Measurements from ENCODE around the gene NFKB2. TPM values are rescaled to one million over a fixed set of nuclear protein-coding genes. Genes with fewer than 3 reads are reported as not detected.

Gene NFKB2
- total RNA-seq, 1 experiment from 2014 or later: 27.6 TPM

GRCh38 chr10:102432162-102432950 is 36.9 kb downstream of the NFKB2 start, which contains the start of gene CUEDC2 (continued):
- TF ChIP-seq FOXP4 (CRISPR knock-in tag; IDR thresholded peaks at IDR 0.05) (0 out of 2 replicates have a peak, but pooled peaks have one; percentile 48), MAX (CRISPR knock-in tag; IDR thresholded peaks at IDR 0.05) (peak; percentile 84), ZNF512 (CRISPR knock-in tag; IDR thresholded peaks at IDR 0.05; ENCODE audit: borderline replicate concordance) (0 out of 2 replicates have a peak, but pooled peaks have one; percentile 27), PREB (CRISPR knock-in tag; IDR thresholded peaks at IDR 0.05; ENCODE audit: borderline replicate concordance) (0 out of 2 replicates have a peak, but pooled peaks have one; percentile 42), TEAD1 (CRISPR knock-in tag; IDR thresholded peaks at IDR 0.05) (peak; percentile 78), NR3C1 (CRISPR knock-in tag; conservative IDR thresholded peaks at IDR 0.05; ENCODE audit: low read depth) (no peak), E2F5 (CRISPR knock-in tag; IDR thresholded peaks at IDR 0.05) (0 out of 2 replicates have a peak, but pooled peaks have one; percentile 48), JAZF1 (CRISPR knock-in tag; IDR thresholded peaks at IDR 0.05) (no peak), HMGXB4 (CRISPR knock-in tag; IDR thresholded peaks at IDR 0.05) (peak; percentile 92; the same call in 1 of the 2 replicates), ZNF423 (CRISPR knock-in tag; IDR thresholded peaks at IDR 0.05) (no peak), FOXP1 (CRISPR knock-in tag; IDR thresholded peaks at IDR 0.05; ENCODE audit: borderline replicate concordance) (peak; percentile 37), E2F1 (CRISPR knock-in tag; IDR thresholded peaks at IDR 0.05) (no peak), ELF4 (CRISPR knock-in tag; IDR thresholded peaks at IDR 0.05; ENCODE audit: low read depth) (no peak)

- Mint-ChIP-seq H3K27ac (no peak overlapping the region), H3K27me3 (ENCODE audit: low read depth) (peaks cover 57% of the 10 kb centered on the region), H3K4me1 (peaks cover 18% of the 10 kb centered on the region), H3K9me3 (no peaks in the 10 kb centered on the region), H3K36me3 (no peaks in the 10 kb centered on the region), H3K4me3 (peak overlapping the region; percentile 95)
- no peak for DNase-seq (ENCODE audit: low spot score)
- POLR2A ChIA-PET: interaction anchor here (1.1 kb wide), 1 partner anchor 29 kb away, joined by 3 read pairs; no protein-coding TSS in a partner anchor
- CTCF ChIA-PET: interaction anchor here (1.9 to 2.8 kb wide), 2 partner anchors 30 to 204 kb away, joined by 9 to 12 read pairs; no protein-coding TSS in a partner anchor
- ATAC-seq: no peak
- TF ChIP-seq JAZF1 (CRISPR knock-in tag; IDR thresholded peaks at IDR 0.05): no peak
- no peak for TF ChIP-seq AFF4 (CRISPR knock-in tag; IDR thresholded peaks at IDR 0.05; ENCODE audit: borderline replicate concordance)
- TF ChIP-seq HMGXB4 (CRISPR knock-in tag; IDR thresholded peaks at IDR 0.05): no peak
- TF ChIP-seq IRF1 (CRISPR knock-in tag; IDR thresholded peaks at IDR 0.05): no peak
- no peak for TF ChIP-seq GRHL2 (CRISPR knock-in tag; IDR thresholded peaks at IDR 0.05; ENCODE audit: insufficient replicate concordance, severe bottlenecking)
Observed at GRCh38 chr10:102433619-102434046, 38.1 kb downstream of the NFKB2 start.

Measured in WTC11 (cell line).